ENCODE measurements around the gene SNAI1. TPM values are rescaled to one million over a fixed set of nuclear protein-coding genes. Genes with fewer than 3 reads are reported as not detected.

The SNAI1 gene
- total RNA-seq, 2 donors from 2014 or later = 0.78 to 3.3 TPM

- WGBS, 2 donors = 69 to 71% methylated on average over 4 of the region's 4 CpGs
- ATAC-seq (peak; percentile 52), DNase-seq (no peak)
- H3K27me3 ChIP-seq = no peaks in the 10 kb centered on the region
- H3K27ac ChIP-seq = no peak overlapping the region
- no peaks in the 10 kb centered on the region for H3K4me1 ChIP-seq
- no peak overlapping the region for H3K4me3 ChIP-seq
- TF ChIP-seq POLR2A (IDR thresholded peaks at IDR 0.05) (no peak), CTCF (IDR thresholded peaks at IDR 0.05) (no peak)
- no peaks in the 10 kb centered on the region for H3K36me3 ChIP-seq (replicated peaks in 1 of 2; ENCODE audit: insufficient read depth in 1 of 2, low read depth in 2 of 2)
- no peaks in the 10 kb centered on the region for H3K9me3 ChIP-seq
- intact Hi-C loops (cut with DNase I) = no loop called here
These were observed 20.5 kb downstream of the SNAI1 start for GRCh38 chr20:50003253-50003656.

DNA sequence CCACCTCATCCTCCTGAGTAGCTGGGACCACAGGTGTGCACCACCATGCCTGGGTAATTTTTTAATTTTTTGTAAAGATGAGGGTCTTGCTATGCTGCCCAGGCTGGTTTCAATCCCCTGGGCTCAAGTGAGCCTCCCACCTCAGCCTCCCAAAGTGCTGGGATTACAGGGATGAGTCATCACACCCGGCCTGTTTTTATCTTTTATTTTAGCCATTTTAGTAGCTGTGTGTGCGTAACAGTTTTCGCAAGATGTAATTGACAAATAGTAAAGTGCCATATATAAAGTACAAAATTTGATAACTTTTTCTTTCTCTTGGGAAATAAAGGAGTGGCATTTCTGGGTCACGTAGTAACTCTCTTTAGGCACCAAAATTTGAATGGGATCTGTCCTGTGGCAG is 21.4 kb downstream of the SNAI1 start:
- H3K27ac ChIP-seq = no peak overlapping the region
- intact Hi-C loops (cut with DNase I) = no loop called here
- H3K4me3 ChIP-seq = no peak overlapping the region
- no peaks in the 10 kb centered on the region for H3K27me3 ChIP-seq
- ATAC-seq (no peak), DNase-seq (no peak)
- TF ChIP-seq CTCF (IDR thresholded peaks at IDR 0.05) = no peak
- no peak for TF ChIP-seq POLR2A (IDR thresholded peaks at IDR 0.05)
- H3K4me1 ChIP-seq = no peaks in the 10 kb centered on the region
- WGBS, 2 donors = 81 to 82% methylated on average over 4 of the region's 4 CpGs
- no peaks in the 10 kb centered on the region for H3K36me3 ChIP-seq (replicated peaks in 1 of 2; ENCODE audit: insufficient read depth in 1 of 2, low read depth in 2 of 2)
- no peaks in the 10 kb centered on the region for H3K9me3 ChIP-seq

DNA sequence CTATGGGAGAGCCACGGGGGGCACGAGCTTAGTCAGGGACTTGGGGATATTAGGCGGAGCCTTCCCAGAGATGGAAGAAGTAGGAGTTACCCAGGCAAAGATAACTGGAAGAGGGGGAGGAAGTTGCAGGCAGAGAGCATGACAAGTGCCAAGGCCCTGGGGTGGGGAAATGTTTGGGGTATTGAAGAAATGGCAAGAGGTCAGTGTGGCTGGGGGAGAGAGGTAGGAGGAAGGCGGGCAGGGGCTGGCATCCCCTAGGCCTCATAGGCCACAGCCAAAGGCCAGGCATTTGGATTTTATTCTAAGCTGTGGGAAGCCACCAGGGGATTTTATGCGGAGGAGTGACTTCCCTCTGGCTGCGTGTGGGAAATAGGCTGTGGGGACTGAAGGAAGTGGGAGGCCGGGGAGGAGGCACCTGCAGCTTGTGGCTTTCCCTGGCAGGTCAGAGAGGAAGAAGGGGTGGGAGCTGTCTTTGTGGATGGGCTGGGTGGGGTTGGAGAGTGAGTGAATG is 22.7 kb downstream of the SNAI1 start:
- WGBS, 2 donors = 63 to 81% methylated on average over 7 of the region's 7 CpGs
- Histone ChIP-seq H3K4me1 (no peaks in the 10 kb centered on the region), H3K27ac (no peak overlapping the region), H3K4me3 (no peak overlapping the region), H3K36me3 (replicated peaks in 1 of 2; ENCODE audit: insufficient read depth in 1 of 2, low read depth in 2 of 2) (no peaks in the 10 kb centered on the region), H3K27me3 (no peaks in the 10 kb centered on the region), H3K9me3 (no peaks in the 10 kb centered on the region)
- intact Hi-C loops (cut with DNase I) = no loop called here
- no peak for TF ChIP-seq CTCF (IDR thresholded peaks at IDR 0.05)
- no peak for TF ChIP-seq POLR2A (IDR thresholded peaks at IDR 0.05)
- DNase-seq (no peak), ATAC-seq (no peak)

DNA sequence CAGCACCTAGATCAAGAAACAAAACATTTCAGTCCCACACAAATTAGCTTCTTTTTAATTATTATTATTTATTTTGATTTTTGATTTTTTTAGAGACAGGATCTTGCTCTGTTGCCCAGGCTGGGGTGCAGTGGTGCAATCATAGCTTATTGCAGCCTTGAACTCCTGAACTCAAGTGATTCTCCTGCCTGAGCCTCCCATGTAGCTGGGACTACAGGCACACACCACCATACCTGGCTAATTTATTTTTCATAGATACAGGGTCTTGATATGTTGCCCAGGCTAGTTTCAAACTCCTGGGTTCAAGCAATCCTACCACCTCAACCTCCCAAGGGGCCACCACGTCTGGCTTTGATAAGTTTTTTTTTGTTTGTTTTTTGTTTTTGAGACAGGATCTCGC is 24.6 kb downstream of the SNAI1 start:
- ATAC-seq (no peak), DNase-seq (no peak)
- Histone ChIP-seq H3K4me1 (no peaks in the 10 kb centered on the region), H3K36me3 (replicated peaks in 1 of 2; ENCODE audit: insufficient read depth in 1 of 2, low read depth in 2 of 2) (no peaks in the 10 kb centered on the region), H3K9me3 (no peaks in the 10 kb centered on the region), H3K27ac (no peak overlapping the region), H3K27me3 (no peaks in the 10 kb centered on the region), H3K4me3 (no peak overlapping the region)
- no peak for TF ChIP-seq POLR2A (IDR thresholded peaks at IDR 0.05)
- no peak for TF ChIP-seq CTCF (IDR thresholded peaks at IDR 0.05)
- intact Hi-C loops (cut with DNase I) = no loop called here
- 80 to 89% methylated on average over 2 of the region's 2 CpGs for WGBS, 2 donors

GRCh38 chr20:50008007-50008406 is 25.2 kb downstream of the SNAI1 start:
- H3K27me3 ChIP-seq = no peaks in the 10 kb centered on the region
- H3K36me3 ChIP-seq (replicated peaks in 1 of 2; ENCODE audit: insufficient read depth in 1 of 2, low read depth in 2 of 2) = no peaks in the 10 kb centered on the region
- no peak overlapping the region for H3K27ac ChIP-seq
- intact Hi-C loops (cut with DNase I) = no loop called here
- no peaks in the 10 kb centered on the region for H3K4me1 ChIP-seq
- no peak for TF ChIP-seq CTCF (IDR thresholded peaks at IDR 0.05)
- TF ChIP-seq POLR2A (IDR thresholded peaks at IDR 0.05) = no peak
- ATAC-seq = no peak
- H3K9me3 ChIP-seq = no peaks in the 10 kb centered on the region
- WGBS, 2 donors = 76 to 77% methylated on average over 3 of the region's 3 CpGs
- no peak for DNase-seq
- no peak overlapping the region for H3K4me3 ChIP-seq

Data from body of pancreas (tissue), 4 donors.